NCI-H2107 (cell line): Measurements from ENCODE around the gene JAZF1.

ENCODE experiments used
- DNase-seq: peaks from one replicate; lab custom pipeline; 2025; lab: John Stamatoyannopoulos, UW

Gene JAZF1

GRCh38 chr7:28008911-28009310, 171.7 kb downstream of the JAZF1 start:
- DNase-seq = no peak

- no peak for DNase-seq
Measured at GRCh38 chr7:28008171-28008570, 172.4 kb downstream of the JAZF1 start.

- DNase-seq = no peak
Measured at GRCh38 chr7:28006491-28006890, 174.1 kb downstream of the JAZF1 start.

GRCh38 chr7:28005847-28006231, 174.8 kb downstream of the JAZF1 start:
- no peak for DNase-seq

- DNase-seq = no peak
Measured at GRCh38 chr7:28005075-28005846, 175.3 kb downstream of the JAZF1 start.

GRCh38 chr7:28003408-28003807, 177.2 kb downstream of the JAZF1 start:
- no peak for DNase-seq

- no peak for DNase-seq
Measured at GRCh38 chr7:28002638-28003037, 178.0 kb downstream of the JAZF1 start.

GRCh38 chr7:28001896-28002295, 178.7 kb downstream of the JAZF1 start:
- DNase-seq = no peak

- DNase-seq = no peak
Measured at GRCh38 chr7:27999829-28000228, 180.8 kb downstream of the JAZF1 start.

- no peak for DNase-seq
Measured at GRCh38 chr7:27998382-27998781, 182.2 kb downstream of the JAZF1 start.

GRCh38 chr7:27997188-27997707, 183.3 kb downstream of the JAZF1 start:
- no peak for DNase-seq

GRCh38 chr7:27996141-27996540, 184.5 kb downstream of the JAZF1 start:
- no peak for DNase-seq

GRCh38 chr7:27995228-27995627, 185.4 kb downstream of the JAZF1 start:
- DNase-seq = no peak

- peak; percentile 51 for DNase-seq
Measured at GRCh38 chr7:27994639-27995038, 186.0 kb downstream of the JAZF1 start.

GRCh38 chr7:27992755-27993493, 187.7 kb downstream of the JAZF1 start:
- DNase-seq = no peak

- DNase-seq = no peak
Measured at GRCh38 chr7:27992097-27992496, 188.5 kb downstream of the JAZF1 start.

- DNase-seq = no peak
Measured at GRCh38 chr7:27991006-27991528, 189.5 kb downstream of the JAZF1 start.

GRCh38 chr7:27976531-27976930, 204.1 kb downstream of the JAZF1 start:
- no peak for DNase-seq

- DNase-seq = no peak
Measured at GRCh38 chr7:27973625-27974024, 207.0 kb downstream of the JAZF1 start.

GRCh38 chr7:27972276-27972675, 208.3 kb downstream of the JAZF1 start:
- DNase-seq = no peak

GRCh38 chr7:27971171-27971812, 209.3 kb downstream of the JAZF1 start:
- DNase-seq = no peak

- no peak for DNase-seq
Measured at GRCh38 chr7:27970350-27970749, 210.2 kb downstream of the JAZF1 start.

GRCh38 chr7:27969346-27969745, 211.2 kb downstream of the JAZF1 start:
- no peak for DNase-seq
